IMR-90 (cell line): Measurements from ENCODE around the gene TRPM8.

Source experiments
- CEBPB ChIP-seq: IDR thresholded peaks from 2 replicates; pipeline ENCODE4 v1.6.1; 2012; ENCODE audit warnings: low read depth, low read length, improper control_type of control experiment
- MXI1 ChIP-seq: IDR thresholded peaks from 2 replicates; pipeline ENCODE4 v1.6.1; 2012; ENCODE audit warnings: low read depth, mild to moderate bottlenecking, low read length, moderate library complexity, borderline replicate concordance
- NFE2L2 ChIP-seq: fragments of 150-350 bp; IDR thresholded peaks from 2 replicates; pipeline ENCODE4 v1.6.1; 2016; ENCODE audit warnings: low read depth, mild to moderate bottlenecking, low read length
- RAD21 ChIP-seq: IDR thresholded peaks from 2 replicates; pipeline ENCODE4 v1.6.1; 2012; ENCODE audit warnings: low read length, improper control_type of control experiment
- SMC3 ChIP-seq: fragments of 150-350 bp; IDR thresholded peaks from 2 replicates; pipeline ENCODE4 v1.6.1; 2016; ENCODE audit warnings: low read depth, mild to moderate bottlenecking, antibody characterized with exemption, low read length, moderate library complexity
- TF ChIP-seq, protein P1 (sequence below): conservative IDR thresholded peaks from 2 replicates; pipeline ENCODE4 v1.5.1; 2012; ENCODE audit warnings: mild to moderate bottlenecking, low read depth, low read length, improper control_type of control experiment

GRCh38 chr2:233905945-233906344, 11.2 kb upstream of the TRPM8 start:
- TF ChIP-seq RAD21 = no peak
- no peak for TF ChIP-seq SMC3
- no peak for TF ChIP-seq MXI1
- TF ChIP-seq NFE2L2 = no peak
- TF ChIP-seq CEBPB = no peak
- TF ChIP-seq, protein P1, sequence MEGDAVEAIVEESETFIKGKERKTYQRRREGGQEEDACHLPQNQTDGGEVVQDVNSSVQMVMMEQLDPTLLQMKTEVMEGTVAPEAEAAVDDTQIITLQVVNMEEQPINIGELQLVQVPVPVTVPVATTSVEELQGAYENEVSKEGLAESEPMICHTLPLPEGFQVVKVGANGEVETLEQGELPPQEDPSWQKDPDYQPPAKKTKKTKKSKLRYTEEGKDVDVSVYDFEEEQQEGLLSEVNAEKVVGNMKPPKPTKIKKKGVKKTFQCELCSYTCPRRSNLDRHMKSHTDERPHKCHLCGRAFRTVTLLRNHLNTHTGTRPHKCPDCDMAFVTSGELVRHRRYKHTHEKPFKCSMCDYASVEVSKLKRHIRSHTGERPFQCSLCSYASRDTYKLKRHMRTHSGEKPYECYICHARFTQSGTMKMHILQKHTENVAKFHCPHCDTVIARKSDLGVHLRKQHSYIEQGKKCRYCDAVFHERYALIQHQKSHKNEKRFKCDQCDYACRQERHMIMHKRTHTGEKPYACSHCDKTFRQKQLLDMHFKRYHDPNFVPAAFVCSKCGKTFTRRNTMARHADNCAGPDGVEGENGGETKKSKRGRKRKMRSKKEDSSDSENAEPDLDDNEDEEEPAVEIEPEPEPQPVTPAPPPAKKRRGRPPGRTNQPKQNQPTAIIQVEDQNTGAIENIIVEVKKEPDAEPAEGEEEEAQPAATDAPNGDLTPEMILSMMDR = no peak
